Adrenal gland (tissue), 5 donors: ENCODE data around the gene ZBTB44.

ENCODE experiments used
- CTCF ChIP-seq, 6 experiments: fragments of 450-650 bp in 4 of 6; fragments of 200-600 bp in 2 of 6; sonication (generic) in 1 of 6; IDR thresholded peaks; 1 replicate in 5 of 6; 2 replicates in 1 of 6; pipeline versions ENCODE4 v1.5.1 to v1.8.0; 2016 to 2021; ENCODE audit warnings: antibody characterized with exemption in 6 of 6, mild to moderate bottlenecking in 2 of 6, moderate library complexity in 1 of 6
- POLR2A ChIP-seq, 2 donors: fragments of 450-650 bp; IDR thresholded peaks; one replicate each; pipeline ENCODE4 v1.6.1; 2017; ENCODE audit warnings: antibody characterized with exemption in 2 of 2, mild to moderate bottlenecking in 2 of 2, moderate library complexity in 1 of 2
- donor health status: DM: no; HTN: no; CAD: no.

DNA sequence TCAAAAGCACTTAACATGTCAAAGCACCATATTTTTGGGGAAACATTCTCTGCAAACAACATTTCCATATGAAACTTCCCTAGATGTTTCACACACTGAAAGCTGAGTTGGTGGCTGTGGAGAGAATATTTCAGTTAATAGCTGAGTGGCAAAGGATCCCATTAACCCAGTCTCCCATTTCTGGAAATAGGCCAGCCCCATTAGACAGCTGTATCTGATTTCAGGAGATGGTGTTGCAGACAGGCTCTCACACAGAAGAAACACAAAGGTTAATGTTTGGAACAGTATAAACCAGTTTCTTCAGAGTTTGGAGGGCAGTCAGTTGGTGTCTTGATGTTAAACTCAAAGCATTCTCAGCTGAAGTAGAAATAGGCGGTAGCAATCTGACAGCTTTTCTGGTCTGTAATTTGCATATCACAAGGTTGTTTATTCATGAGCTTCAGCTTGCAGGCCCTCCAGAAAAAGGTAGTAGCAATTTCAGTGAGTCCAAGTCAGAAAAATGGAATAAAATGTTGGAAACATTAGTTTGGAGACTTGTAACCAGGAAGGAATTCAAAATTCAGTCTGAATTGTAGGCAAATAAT is 15.5 kb upstream of the ZBTB44 start:
- TF ChIP-seq CTCF (IDR thresholded peaks at IDR 0.05), result no peak
- no peak for TF ChIP-seq POLR2A (IDR thresholded peaks at IDR 0.05)
